HepG2 (cell line): ENCODE measurements around the gene SERPINI1. TPM values are rescaled to one million over a fixed set of nuclear protein-coding genes. Genes with fewer than 3 reads are reported as not detected.

Source experiments
- ATAC-seq: fragments of 200-7000 bp; cut with Tn5 transposase; 3 replicates; pipeline ENCODE4 v1.9.1; 2020; ENCODE audit warnings: mild to moderate bottlenecking, moderate library complexity
- BruUV-seq: library from RNA; stranded (reverse); fragments of 400-500 nt; replicated peaks from 2 replicates; lab custom pipeline; 2021; lab: Mats Ljungman, UMichigan
- CTCF ChIA-PET: fragments of 300-600 bp; formaldehyde crosslinking; extraction: SDS; loops from one replicate; lab custom pipeline; 2021; ENCODE audit warnings: low total read pairs, inconsistent platforms, low intra/inter-chr PET ratio; lab: Yijun Ruan, JAX
- POLR2A ChIA-PET: fragments of 350-600 bp; sonication (Branson Sonifier 250); formaldehyde crosslinking; loops from one replicate; lab custom pipeline; 2020; ENCODE audit warnings: antibody characterized with exemption, inconsistent platforms; lab: Yijun Ruan, JAX
- DNase-seq: peaks from one replicate; pipeline ENCODE4 v3.0.0-alpha.2; 2015; ENCODE audit warnings: low spot score
- FAIRE-seq: peaks from 3 replicates; lab custom pipeline; 2011; peaks lifted over from hg19 to GRCh38; lab: Jason Lieb, UNC
- H2AFZ ChIP-seq: one replicate; pipeline ENCODE4 v1.6.1; 2011; ENCODE audit warnings: low read length, inconsistent platforms
- H3K27ac ChIP-seq: fragments of 300-600 bp; 3 replicates; pipeline ENCODE4 v1.8.0; 2011; ENCODE audit warnings: mixed run types, mild to moderate bottlenecking, mixed read lengths, low read length, inconsistent platforms; ENCODE audit not compliant: insufficient read depth; ENCODE audit errors: extremely low read length
- H3K27me3 ChIP-seq, 2 experiments: fragments of 200-600 bp in 1 of 2; 2 replicates in 1 of 2; 3 replicates in 1 of 2; pipeline versions ENCODE4 v1.6.0 to v1.8.0; 2011; ENCODE audit warnings: low read length in 2 of 2, mild to moderate bottlenecking in 2 of 2, moderate library complexity in 2 of 2, inconsistent platforms in 1 of 2; ENCODE audit not compliant: insufficient read depth in 2 of 2, control insufficient read depth in 1 of 2
- H3K36me3 ChIP-seq, 2 experiments: fragments of 200-600 bp in 1 of 2; replicated peaks in 1 of 2; 2 replicates in 1 of 2; 3 replicates in 1 of 2; pipeline versions ENCODE4 v1.5.1 to v1.8.0; 2011; ENCODE audit warnings: low read length in 2 of 2, inconsistent platforms in 1 of 2; ENCODE audit not compliant: insufficient read depth in 2 of 2, control insufficient read depth in 1 of 2
- H3K4me1 ChIP-seq: 2 replicates; pipeline ENCODE4 v1.5.1; 2012; ENCODE audit warnings: low read length, inconsistent platforms; ENCODE audit not compliant: insufficient read depth
- H3K4me2 ChIP-seq: 2 replicates; pipeline ENCODE4 v1.6.0; 2011; ENCODE audit warnings: low read depth, low read length, inconsistent platforms
- H3K4me3 ChIP-seq, 3 experiments: fragments of 200-600 bp in 1 of 3; sonication (generic), shearing (Covaris generic) in 1 of 3; replicated peaks in 1 of 3; 2 replicates each; pipeline ENCODE4 v1.5.1; 2011 to 2016; ENCODE audit warnings: low read length in 3 of 3, inconsistent platforms in 2 of 3, low read depth in 2 of 3, mild to moderate bottlenecking in 2 of 3, control low read depth in 1 of 3, mixed read lengths in 1 of 3; ENCODE audit not compliant: insufficient read depth in 1 of 3
- H3K79me2 ChIP-seq: one replicate; pipeline ENCODE4 v1.6.1; 2011; ENCODE audit warnings: low read length, inconsistent platforms; ENCODE audit not compliant: insufficient read depth
- H3K9ac ChIP-seq: 2 replicates; pipeline ENCODE4 v1.6.0; 2011; ENCODE audit warnings: mild to moderate bottlenecking, low read depth, low read length, inconsistent platforms; ENCODE audit not compliant: insufficient read depth
- H3K9me3 ChIP-seq: 2 replicates; pipeline ENCODE4 v1.5.1; 2012; ENCODE audit warnings: mild to moderate bottlenecking, low read length
- H4K20me1 ChIP-seq: 2 replicates; pipeline ENCODE4 v1.6.0; 2011; ENCODE audit warnings: inconsistent platforms, mild to moderate bottlenecking, low read length, moderate library complexity; ENCODE audit not compliant: insufficient read depth
- CHD4 ChIP-seq: fragments of 200-600 bp; sonication (generic); IDR thresholded peaks from 2 replicates; pipeline ENCODE4 v1.7.0; 2017; ENCODE audit warnings: mild to moderate bottlenecking, low read length, borderline replicate concordance
- ESRRA ChIP-seq: sonication (generic); formaldehyde crosslinking; IDR thresholded peaks from 2 replicates; pipeline ENCODE4 v1.5.1; 2020; ENCODE audit warnings: mild to moderate bottlenecking, low read depth, missing genetic modification reagents
- KDM4B ChIP-seq: sonication (generic); formaldehyde crosslinking; IDR thresholded peaks from 2 replicates; pipeline ENCODE4 v1.4.0; 2020; ENCODE audit warnings: missing genetic modification reagents
- MAF1 ChIP-seq: sonication (generic); formaldehyde crosslinking; IDR thresholded peaks from 2 replicates; pipeline ENCODE4 v1.5.0; 2020; ENCODE audit warnings: missing genetic modification reagents, borderline replicate concordance
- MXD4 ChIP-seq: IDR thresholded peaks from 2 replicates; pipeline ENCODE4 v1.6.1; 2016; ENCODE audit warnings: mild to moderate bottlenecking, missing biosample characterization, missing genetic modification reagents
- SIN3B ChIP-seq: fragments of 150-350 bp; IDR thresholded peaks from 2 replicates; pipeline ENCODE4 v1.6.1; 2014; ENCODE audit warnings: low read length
- SMC3 ChIP-seq: IDR thresholded peaks from 2 replicates; pipeline ENCODE4 v1.6.1; 2011; ENCODE audit warnings: low read length, improper control_type of control experiment
- SRSF9 ChIP-seq: fragments of 200-400 bp; formaldehyde crosslinking; IDR thresholded peaks from 2 replicates; pipeline ENCODE4 v1.6.1; 2018; ENCODE audit warnings: borderline replicate concordance, mild to moderate bottlenecking, low read depth, low read length; ENCODE audit not compliant: insufficient read depth, poor library complexity, severe bottlenecking
- ZNF253 ChIP-seq: sonication (generic); formaldehyde crosslinking; IDR thresholded peaks from 2 replicates; pipeline ENCODE4 v1.8.0; 2022; ENCODE audit warnings: mild to moderate bottlenecking, missing genetic modification reagents, borderline replicate concordance
- ZNF34 ChIP-seq: sonication (generic); formaldehyde crosslinking; IDR thresholded peaks from 2 replicates; pipeline ENCODE4 v1.4.0; 2020; ENCODE audit warnings: mild to moderate bottlenecking, missing genetic modification reagents, borderline replicate concordance
- WGBS: methylation state at CpG from one replicate; pipeline ENCODE4 v1.1.6; 2017; ENCODE audit warnings: low lambda C conversion rate; 5-methylcytosine and 5-hydroxymethylcytosine counted together
- in situ Hi-C: cut with HindIII; loops from 2 replicates; pipeline ENCODE4 v1.10.0; 2017; ENCODE audit warnings: low pct_unique_long_range_greater_than_20kb; ENCODE audit not compliant: extremely low pct_ligation_motif_present
- intact Hi-C: fragments of 100-400 bp; cut with micrococcal nuclease; formaldehyde crosslinking; loops from one replicate; pipeline ENCODE4 v1.10.0; 2022; ENCODE audit not compliant: unreplicated experiment
- polyA plus RNA-seq, 8 experiments: library from polyadenylated mRNA; depleted of rRNA in 3 of 8; stranded (reverse) in 7 of 8; unstranded in 1 of 8; fragments of >200 nt; fragmentation: Illumina TruSeq in 4 of 8; extraction: Trizol in 4 of 8; gene quantifications; 2 replicates each; pipeline versions ENCODE4 v1.2.1 to v1.2.3, GENCODE V29; 2011 to 2016; ENCODE audit warnings: low read depth in 4 of 8, missing spikeins in 1 of 8, mixed read lengths in 1 of 8; ENCODE audit not compliant: insufficient read depth in 1 of 8
- total RNA-seq, 5 experiments: library from RNA; depleted of rRNA; stranded (reverse); fragments of >200 nt; fragmentation: Illumina TruSeq; extraction: Trizol; gene quantifications; 2 replicates each; pipeline ENCODE4 v1.2.3, GENCODE V29; 2016; ENCODE audit warnings: low read depth in 1 of 5
- TF ChIP-seq, protein P1 (sequence below): sonication (generic); formaldehyde crosslinking; IDR thresholded peaks from 2 replicates; pipeline ENCODE4 v1.4.0; 2020; ENCODE audit warnings: missing genetic modification reagents, low read depth, mild to moderate bottlenecking, borderline replicate concordance
- TF ChIP-seq, protein P2 (sequence below): sonication (generic); formaldehyde crosslinking; IDR thresholded peaks from 2 replicates; pipeline ENCODE4 v1.4.0; 2020; ENCODE audit warnings: mild to moderate bottlenecking, missing genetic modification reagents
- TF ChIP-seq, protein P3 (sequence below): sonication (generic); formaldehyde crosslinking; IDR thresholded peaks from 2 replicates; pipeline ENCODE4 v1.5.1; 2020; ENCODE audit warnings: missing genetic modification reagents, mild to moderate bottlenecking, borderline replicate concordance
- TF ChIP-seq, protein P4 (sequence below): sonication (generic); formaldehyde crosslinking; IDR thresholded peaks from 2 replicates; pipeline ENCODE4 v1.5.1; 2020; ENCODE audit warnings: mild to moderate bottlenecking, missing genetic modification reagents
- TF ChIP-seq, protein P5 (sequence below): sonication (generic); formaldehyde crosslinking; IDR thresholded peaks from 2 replicates; pipeline ENCODE4 v1.8.1; 2023; ENCODE audit warnings: mild to moderate bottlenecking, inconsistent platforms, moderate library complexity, missing genetic modification reagents, borderline replicate concordance

SERPINI1 gene
- total and polyA plus RNA-seq, 2 of the 13 experiments (the other 11 are each of a cell fraction or from before 2014, with no cell fraction given): 14.7 to 58.0 TPM

DNA sequence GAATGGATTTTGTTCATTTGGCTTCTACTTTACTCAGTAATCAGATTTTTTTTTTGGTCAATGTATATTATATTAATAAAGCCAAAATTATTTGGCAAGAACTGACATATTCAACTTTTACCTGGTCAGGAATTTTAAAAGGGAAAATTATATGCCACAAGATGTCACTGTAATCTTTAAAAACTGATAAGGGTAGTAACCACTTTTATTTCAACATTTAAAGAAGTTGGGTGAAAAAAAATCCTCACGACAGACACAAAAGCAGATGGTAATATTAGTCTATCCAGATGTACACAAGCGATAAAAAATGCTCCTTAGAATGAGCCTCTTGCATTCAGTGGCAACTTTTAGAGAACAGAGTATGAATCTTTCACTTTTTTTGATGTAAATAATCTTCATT, 101.9 kb downstream of the SERPINI1 start (continued):
- TF ChIP-seq, protein P1, sequence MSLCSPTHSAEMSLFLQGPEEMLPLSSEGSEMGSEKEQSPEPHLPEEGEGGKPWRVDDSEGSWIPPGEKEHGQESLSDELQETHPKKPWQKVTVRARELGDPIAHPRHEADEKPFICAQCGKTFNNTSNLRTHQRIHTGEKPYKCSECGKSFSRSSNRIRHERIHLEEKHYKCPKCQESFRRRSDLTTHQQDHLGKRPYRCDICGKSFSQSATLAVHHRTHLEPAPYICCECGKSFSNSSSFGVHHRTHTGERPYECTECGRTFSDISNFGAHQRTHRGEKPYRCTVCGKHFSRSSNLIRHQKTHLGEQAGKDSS (CRISPR knock-in tag): no peak
- TF ChIP-seq ZNF34 (no peak), SIN3B (no peak), CHD4 (no peak), ZNF253 (CRISPR knock-in tag) (no peak)

DNA sequence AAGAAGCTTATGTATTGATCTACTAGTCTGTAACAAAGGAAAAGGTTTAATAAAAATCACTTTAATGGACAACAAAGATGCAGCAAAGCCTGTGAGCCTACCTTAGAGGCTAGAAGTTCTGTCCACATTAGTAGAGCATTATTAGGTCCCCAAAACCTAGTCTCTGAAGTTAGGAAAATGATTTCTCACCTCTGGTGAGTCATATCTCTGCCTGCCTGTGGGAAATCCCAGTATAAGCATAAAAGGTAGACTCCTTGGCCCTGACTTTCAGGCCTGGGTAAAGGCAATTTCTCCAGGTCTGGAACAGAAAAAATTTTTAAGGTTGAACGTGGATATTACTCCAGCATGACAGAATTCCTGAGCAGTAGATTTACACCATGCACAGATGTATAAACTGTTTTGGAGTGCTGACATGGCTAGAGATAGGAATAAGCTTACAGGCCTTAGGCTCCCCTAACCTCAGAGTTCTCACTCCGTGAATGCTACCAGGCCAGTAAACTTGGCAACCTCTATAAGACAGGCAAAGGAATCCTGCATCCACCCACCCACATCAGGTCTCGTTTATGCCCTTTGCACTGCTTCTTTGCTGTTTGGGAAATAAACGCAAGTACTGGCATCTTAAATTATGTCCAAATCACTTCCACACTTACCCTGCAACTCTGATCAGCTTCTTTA, 104.1 kb downstream of the SERPINI1 start:
- ChIA-PET POLR2A (no interaction called here), CTCF (no interaction called here)
- Histone ChIP-seq H3K27me3 (no peaks in the 10 kb centered on the region; a peak in 1 of 5 replicates), H3K4me1 (no peaks in the 10 kb centered on the region), H3K9me3 (no peaks in the 10 kb centered on the region), H3K27ac (no peak overlapping the region), H4K20me1 (no peaks in the 10 kb centered on the region), H3K4me2 (no peak overlapping the region), H3K4me3 (no peak overlapping the region), H2AFZ (no peak overlapping the region), H3K9ac (no peak overlapping the region), H3K36me3 (no peaks in the 10 kb centered on the region), H3K79me2 (no peaks in the 10 kb centered on the region)
- DNase-seq (no peak), ATAC-seq (no peak), FAIRE-seq (no peak)
- BruUV-seq: no TSS peak
- intact Hi-C loops: no loop called here
- WGBS: 1% methylated on average over 4 of the region's 4 CpGs
- in situ Hi-C loops: no loop called here
- TF ChIP-seq ESRRA (CRISPR knock-in tag) (no peak), SMC3 (no peak), SRSF9 (no peak), MXD4 (CRISPR knock-in tag) (no peak), MAF1 (CRISPR knock-in tag) (no peak), KDM4B (CRISPR knock-in tag) (no peak)
- TF ChIP-seq, protein P2, sequence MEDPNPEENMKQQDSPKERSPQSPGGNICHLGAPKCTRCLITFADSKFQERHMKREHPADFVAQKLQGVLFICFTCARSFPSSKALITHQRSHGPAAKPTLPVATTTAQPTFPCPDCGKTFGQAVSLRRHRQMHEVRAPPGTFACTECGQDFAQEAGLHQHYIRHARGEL: no peak
- TF ChIP-seq, protein P3, sequence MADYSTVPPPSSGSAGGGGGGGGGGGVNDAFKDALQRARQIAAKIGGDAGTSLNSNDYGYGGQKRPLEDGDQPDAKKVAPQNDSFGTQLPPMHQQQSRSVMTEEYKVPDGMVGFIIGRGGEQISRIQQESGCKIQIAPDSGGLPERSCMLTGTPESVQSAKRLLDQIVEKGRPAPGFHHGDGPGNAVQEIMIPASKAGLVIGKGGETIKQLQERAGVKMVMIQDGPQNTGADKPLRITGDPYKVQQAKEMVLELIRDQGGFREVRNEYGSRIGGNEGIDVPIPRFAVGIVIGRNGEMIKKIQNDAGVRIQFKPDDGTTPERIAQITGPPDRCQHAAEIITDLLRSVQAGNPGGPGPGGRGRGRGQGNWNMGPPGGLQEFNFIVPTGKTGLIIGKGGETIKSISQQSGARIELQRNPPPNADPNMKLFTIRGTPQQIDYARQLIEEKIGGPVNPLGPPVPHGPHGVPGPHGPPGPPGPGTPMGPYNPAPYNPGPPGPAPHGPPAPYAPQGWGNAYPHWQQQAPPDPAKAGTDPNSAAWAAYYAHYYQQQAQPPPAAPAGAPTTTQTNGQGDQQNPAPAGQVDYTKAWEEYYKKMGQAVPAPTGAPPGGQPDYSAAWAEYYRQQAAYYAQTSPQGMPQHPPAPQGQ (CRISPR knock-in tag): no peak
- TF ChIP-seq, protein P4, sequence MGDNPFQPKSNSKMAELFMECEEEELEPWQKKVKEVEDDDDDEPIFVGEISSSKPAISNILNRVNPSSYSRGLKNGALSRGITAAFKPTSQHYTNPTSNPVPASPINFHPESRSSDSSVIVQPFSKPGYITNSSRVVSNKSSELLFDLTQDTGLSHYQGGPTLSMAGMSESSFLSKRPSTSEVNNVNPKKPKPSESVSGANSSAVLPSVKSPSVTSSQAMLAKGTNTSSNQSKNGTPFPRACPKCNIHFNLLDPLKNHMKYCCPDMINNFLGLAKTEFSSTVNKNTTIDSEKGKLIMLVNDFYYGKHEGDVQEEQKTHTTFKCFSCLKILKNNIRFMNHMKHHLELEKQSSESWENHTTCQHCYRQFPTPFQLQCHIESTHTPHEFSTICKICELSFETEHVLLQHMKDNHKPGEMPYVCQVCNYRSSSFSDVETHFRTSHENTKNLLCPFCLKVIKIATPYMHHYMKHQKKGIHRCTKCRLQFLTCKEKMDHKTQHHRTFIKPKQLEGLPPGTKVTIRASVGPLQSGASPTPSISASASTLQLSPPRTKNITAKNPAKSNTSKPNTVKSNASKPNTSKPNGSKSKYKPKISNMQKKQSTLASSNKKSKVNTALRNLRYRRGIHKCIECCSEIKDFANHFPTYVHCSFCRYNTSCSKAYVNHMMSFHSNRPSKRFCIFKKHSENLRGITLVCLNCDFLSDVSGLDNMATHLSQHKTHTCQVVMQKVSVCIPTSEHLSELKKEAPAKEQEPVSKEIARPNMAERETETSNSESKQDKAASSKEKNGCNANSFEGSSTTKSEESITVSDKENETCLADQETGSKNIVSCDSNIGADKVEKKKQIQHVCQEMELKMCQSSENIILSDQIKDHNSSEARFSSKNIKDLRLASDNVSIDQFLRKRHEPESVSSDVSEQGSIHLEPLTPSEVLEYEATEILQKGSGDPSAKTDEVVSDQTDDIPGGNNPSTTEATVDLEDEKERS: no peak
- TF ChIP-seq, protein P5, sequence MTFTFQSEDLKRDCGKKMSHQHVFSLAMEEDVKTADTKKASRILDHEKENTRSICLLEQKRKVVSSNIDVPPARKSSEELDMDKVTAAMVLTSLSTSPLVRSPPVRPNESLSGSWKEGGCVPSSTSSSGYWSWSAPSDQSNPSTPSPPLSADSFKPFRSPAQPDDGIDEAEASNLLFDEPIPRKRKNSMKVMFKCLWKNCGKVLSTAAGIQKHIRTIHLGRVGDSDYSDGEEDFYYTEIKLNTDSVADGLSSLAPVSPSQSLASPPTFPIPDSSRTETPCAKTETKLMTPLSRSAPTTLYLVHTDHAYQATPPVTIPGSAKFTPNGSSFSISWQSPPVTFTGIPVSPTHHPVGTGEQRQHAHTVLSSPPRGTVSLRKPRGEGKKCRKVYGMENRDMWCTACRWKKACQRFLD (CRISPR knock-in tag): no peak
